Ramos (cell line): Measurements from ENCODE around the gene PRAMEF18.
"Not testable (repeated sequence)": the region's sequence is repeated elsewhere in the genome, so short reads cannot be mapped to it uniquely, and the experiment has no call there.

Experiments
- in situ Hi-C: fragments of 300-500 bp; cut with MboI; formaldehyde crosslinking; loops from one replicate; pipeline ENCODE4 v1.14.3; 2022; ENCODE audit warnings: low sequenced_read_pairs; ENCODE audit not compliant: unreplicated experiment

PRAMEF18 gene, protein sequence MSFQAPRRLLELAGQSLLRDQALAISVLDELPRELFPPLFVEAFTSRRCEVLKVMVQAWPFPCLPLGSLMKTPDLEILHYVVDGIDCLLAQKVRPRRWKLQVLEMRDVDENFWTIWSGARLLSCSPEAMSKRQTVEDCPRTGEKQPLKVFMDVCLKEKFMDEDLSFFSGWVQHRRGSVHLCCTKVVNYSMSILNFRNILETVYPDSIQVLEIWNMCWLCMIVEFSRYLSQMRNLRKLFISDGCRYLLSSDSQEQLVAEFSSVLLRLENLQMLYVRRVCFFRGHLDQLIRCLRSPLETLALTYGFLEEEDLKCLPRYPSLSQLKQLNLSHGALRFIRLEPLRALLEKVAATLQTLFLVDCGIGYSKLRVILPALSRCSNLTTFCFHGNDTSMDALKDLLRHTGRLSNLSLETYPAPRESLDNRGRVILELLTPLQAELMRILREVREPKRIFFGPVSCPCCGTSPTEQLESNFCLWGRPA

DNA sequence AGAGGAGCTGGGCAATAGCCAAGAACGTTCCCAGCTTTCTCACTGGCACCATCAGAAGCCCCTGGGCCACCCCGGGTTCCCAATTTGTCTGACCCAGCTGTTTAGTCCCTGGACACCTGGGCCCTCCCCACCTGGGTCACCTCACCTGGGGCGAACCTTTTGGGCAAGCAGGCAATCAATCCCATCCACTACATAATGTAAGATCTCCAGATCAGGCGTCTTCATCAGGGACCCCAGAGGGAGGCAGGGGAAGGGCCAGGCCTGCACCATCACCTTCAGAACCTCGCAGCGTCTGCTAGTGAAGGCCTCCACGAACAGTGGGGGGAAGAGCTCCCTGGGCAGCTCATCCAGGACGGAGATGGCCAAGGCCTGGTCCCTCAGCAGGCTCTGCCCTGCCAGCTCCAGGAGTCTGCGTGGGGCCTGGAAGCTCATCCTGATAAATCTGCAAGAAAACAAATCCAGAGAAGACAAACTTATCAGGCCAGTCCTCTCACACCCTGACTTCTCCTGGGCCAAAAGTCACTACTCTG lies at the start of gene PRAMEF18:
Gene PRAMEF18 (minus strand): TSS at position 480 of the 530 bp plus-strand sequence. CDS start 48 bp downstream, at position 432.
- in situ Hi-C loops: not testable (repeated sequence)

DNA sequence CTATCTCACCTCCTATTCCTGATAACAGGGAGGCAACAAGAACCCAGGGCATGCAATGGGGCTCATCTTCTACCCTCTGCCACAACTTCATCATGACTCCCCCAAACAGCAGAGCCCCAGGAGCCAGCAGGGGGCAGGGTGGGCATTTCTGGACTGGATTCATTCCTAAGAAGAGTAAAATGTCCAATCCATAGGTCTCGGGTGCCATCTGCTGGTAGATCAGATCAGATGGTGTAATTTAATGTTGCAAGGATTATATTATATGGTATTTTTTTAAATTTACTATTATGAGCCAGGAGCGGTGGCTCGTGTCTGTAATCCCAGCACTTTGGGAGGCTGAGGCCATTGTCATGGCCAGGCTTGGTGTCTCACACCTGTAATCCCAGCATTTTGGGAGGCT lies 39.2 kb upstream of the PRAMEF18 start:
- in situ Hi-C loops: not testable (repeated sequence)

DNA sequence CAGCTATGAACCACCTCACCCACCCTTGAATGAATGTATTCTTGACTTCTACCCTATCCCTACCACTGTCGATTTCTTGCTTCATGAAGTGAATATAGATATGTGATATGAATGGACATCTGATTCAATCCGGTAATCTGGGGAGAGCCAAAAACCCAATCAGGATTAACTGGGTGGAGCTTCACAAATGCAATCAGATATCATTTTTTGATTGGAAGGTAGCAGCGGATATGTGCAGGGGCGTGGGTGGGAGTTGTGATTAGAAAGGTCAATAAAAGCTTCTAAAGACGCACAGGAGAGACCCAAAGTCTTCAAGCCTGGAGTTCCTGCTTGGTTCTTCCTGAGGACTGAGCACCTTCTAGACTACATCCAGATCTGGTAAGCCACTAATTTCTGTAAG lies 27.9 kb upstream of the PRAMEF18 start, which contains the start of gene PRAMEF5:
Gene PRAMEF5 (plus strand): TSS at position 301 of the 400 bp plus-strand sequence. CDS start 5,071 bp downstream, outside the sequence.
- in situ Hi-C loops: not testable (repeated sequence)

DNA sequence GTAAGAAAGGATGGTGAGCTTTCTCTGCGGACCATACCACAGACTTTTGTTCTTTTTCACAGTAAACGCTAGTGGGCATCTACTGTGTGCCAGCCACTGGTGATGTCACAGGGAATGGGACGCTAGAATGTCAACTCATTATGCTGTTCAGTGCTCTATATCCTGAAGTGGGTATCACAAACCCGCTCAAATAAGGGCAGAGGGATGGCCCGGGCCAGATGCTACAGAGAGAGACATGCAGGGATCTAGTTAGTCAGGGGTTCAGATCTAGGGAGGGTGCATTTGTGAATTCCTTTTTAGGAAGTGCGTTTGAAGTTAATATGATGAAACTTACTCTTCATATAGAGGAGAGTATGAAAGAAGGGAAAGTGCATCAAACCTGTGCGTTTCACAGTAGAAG lies 21.2 kb upstream of the PRAMEF18 start:
- in situ Hi-C loops: not testable (repeated sequence)

DNA sequence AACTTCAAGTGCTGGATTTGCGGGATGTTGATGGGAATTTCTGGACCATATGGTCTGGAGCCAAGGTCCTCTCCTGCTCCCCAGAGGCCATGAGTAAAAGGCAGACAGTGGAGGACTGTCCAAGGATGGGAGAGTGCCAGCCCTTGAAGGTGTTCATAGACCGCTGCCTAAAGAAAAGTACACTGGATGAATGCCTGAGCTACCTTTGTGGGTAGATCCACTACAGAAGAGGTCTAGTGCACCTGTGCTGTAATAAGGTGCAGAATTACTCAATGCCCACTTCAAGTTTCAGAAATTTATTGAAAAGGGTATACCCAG lies 20.6 kb upstream of the PRAMEF18 start:
- in situ Hi-C loops: not testable (repeated sequence)

DNA sequence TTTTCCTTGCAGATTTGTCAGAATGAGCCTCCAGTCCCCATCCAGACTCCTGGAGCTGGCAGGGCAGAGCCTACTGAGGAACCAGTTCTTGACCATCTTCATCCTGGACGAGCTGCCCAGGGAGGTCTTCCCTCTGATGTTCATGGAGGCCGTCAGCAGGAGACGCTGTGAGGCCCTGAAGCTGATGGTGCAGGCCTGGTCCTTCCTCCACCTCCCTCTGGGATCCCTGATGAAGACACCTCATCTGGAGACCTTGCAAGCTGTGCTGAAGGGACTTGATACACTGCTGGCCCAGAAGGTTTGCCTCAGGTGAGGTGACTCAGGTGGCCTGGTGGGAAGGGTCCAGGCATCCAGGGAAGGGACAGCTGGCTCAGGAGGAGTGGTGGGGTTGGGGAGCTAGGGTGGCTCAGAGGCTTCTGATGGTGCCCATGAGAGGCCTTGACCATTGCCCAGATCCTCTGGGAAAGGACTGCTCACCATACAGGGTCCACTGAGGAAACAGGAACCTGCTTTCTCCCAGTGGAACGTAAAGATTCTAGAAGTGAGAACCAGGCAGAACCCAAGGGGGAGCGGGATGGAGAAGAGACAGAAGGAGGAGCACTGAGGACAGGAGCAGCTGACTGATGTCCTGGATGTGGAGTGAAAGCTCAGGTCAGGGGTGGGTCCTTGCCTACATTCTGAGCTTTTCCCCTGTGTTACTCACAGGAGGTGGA lies 20.0 kb upstream of the PRAMEF18 start:
- in situ Hi-C loops: not testable (repeated sequence)

DNA sequence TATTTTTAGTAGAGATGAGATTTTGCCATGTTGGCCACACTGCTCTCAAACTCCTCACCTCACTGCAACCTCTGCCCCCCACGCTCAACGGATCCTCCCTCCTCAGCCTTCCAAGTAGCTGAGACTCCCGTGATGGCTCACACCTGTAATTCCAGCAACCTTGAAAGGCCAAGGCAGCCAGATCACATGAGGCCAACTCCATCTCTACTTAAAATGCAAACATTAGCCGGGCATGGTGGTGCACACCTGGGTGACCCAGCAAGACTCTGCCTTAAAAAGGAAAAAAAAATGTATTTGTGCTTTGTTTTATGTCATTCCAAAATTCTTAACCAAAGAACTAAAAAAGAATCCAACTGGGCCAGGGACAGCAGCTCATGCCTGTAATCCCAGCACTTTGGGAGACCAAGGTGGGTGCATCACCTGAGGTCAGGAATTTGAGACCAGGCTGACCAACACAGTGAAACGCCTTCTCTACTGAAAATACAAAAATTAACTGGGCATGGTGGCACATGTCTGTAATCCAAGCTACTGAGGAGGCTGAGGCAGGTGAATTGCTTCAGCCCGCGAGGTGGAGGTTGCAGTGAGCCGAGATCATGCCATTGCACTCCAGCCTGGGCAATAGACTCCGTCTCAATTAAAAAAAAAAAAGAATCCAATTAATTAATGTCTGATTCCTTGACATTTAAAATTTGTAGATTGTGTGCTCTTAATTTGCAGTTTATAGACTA lies 17.7 kb upstream of the PRAMEF18 start:
- in situ Hi-C loops: not testable (repeated sequence)

DNA sequence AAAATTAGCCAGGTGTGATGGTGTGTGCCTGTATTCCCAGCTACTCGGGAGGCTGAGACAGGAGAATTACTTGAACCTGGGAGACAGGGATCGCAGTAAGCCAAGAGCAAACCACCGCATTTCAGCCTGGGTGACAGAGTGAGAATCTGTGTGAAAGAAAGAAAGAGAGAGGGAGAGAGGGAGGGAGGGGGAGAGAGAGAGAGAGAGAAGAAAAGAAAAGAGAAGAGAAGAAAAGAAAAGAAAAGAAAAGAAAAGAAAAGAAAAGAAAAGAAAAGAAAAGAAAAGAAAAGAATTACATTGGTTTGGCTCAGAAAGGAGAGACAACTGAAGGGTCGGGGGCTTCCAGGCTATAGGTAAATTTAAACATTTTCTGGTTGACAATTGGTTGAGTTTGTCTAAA lies 13.7 kb upstream of the PRAMEF18 start:
- in situ Hi-C loops: not testable (repeated sequence)

DNA sequence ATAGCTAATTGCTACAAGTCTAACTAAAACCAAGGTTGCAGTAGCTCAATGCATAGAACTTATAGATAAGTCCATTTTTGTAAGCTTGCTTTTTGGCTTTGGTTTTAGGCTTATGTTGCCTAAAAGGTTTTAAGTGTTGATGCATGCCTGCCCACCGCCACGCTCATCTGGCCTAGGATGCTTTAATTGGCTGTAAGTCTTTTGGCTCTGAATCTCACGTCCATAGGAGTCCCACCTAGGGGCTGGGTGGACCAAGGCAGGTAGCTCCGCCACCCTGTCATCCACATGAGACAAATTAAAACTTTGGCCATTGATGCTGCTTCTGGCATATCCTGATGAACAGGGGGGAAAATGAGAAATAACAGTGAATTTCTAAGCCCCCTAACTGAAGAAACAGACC lies 11.6 kb upstream of the PRAMEF18 start:
- in situ Hi-C loops: not testable (repeated sequence)

DNA sequence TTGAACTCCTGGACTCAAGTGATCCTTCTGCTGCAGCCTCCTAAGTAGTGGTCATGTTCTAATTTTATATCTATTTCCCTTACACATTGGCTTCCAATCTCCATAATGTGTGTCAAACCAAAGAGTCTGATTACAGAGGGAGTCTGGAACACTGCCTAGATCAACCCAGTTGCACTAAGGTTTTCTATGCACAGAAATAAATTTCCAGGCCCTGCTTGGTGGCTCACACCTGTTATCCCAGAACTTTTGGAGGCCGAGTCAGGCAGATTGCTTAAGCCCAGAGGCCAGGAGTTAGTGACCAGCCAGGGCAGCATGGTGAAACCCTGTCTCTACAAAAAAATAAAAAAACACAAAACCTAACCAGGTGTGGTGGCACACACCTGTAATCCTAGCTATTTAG lies 8.1 kb upstream of the PRAMEF18 start:
- in situ Hi-C loops: not testable (repeated sequence)

DNA sequence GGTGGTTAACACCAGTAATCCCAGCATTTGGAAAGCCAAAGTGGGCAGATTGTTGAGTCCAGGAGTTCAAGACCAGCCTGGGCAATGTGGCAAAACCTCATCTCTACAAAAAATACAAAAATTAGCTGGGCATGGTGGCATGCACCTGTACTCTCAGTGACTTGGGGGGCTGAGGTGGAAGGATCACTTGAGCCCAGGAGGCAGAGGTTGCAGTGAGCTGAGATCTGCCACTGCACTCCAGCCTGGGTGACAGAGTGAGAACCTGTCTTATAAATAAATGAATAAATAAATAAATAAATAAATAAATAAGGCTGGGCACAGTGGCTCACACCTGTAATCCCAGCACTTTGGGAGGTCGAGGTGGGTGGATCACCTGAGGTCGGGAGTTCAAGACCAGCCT lies 6.1 kb upstream of the PRAMEF18 start:
- in situ Hi-C loops: not testable (repeated sequence)

DNA sequence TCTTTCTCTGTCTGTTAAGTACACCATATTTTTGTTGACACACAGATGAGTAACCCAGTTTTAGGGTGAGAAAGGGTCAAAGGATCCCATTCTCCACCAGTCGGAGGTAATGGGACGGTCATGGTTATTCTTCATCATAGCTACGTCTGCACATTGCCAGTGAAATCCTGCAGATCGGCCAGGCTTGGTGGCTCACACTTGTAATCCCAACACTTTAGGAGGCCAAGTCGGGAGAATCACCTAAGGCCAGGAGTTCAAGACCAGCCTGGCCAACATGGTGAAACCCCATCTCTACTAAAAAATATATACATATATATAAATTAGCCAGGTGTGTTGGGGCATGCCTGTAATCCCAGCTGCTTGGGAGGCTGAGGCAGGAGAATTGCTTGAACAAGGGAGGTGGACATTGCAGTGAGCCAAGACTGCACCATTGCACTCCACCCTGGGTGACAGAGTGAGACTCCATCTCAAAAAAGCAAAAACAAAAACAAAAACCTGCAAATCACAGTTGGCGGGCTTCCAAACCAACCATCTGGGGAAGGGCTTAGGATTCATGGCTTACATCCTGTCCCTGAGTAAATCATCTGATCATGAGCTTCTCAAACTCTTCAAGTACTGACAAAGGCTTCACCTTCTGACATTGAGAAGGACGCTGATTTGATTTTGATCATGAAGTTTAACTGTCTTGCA lies 5.3 kb upstream of the PRAMEF18 start:
- in situ Hi-C loops: not testable (repeated sequence)

DNA sequence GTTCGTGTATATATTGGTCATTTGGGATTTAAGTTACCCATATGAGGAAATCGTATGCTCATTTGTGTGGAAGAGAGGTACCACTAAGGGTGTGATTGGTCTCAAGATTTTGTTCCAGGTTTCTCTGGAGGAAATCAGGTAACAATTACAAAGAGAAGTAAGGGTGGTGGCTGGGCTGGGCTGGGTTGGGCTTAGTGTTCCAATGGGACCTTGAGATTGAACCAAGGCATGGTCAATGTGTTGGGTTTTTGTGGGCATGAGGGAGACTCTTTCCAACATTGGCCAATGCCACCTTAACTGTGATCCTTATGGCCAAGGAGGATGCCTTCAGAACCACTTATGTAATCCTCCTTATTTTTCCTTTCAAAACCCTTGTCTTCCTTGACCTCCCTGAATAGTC lies 4.6 kb upstream of the PRAMEF18 start:
- in situ Hi-C loops: not testable (repeated sequence)

DNA sequence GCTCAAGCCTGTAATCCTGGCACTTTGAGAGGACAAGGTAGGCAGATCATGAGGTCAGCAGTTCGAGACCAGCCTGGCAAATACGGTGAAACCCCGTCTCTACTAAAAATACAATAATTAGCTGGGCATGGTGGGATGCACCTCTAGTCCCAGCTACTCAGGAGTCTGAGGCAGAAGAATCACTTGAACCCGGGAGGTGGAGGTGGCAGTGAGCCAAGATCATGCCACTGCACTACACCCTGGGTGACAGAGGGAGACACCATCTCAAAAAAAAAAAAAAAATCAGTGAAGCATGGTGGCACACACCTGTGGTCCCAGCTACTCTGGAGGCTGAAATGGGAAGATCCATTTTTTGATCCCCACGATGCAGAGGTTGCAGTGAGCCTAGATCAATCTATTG lies 4.1 kb upstream of the PRAMEF18 start:
- in situ Hi-C loops: not testable (repeated sequence)

DNA sequence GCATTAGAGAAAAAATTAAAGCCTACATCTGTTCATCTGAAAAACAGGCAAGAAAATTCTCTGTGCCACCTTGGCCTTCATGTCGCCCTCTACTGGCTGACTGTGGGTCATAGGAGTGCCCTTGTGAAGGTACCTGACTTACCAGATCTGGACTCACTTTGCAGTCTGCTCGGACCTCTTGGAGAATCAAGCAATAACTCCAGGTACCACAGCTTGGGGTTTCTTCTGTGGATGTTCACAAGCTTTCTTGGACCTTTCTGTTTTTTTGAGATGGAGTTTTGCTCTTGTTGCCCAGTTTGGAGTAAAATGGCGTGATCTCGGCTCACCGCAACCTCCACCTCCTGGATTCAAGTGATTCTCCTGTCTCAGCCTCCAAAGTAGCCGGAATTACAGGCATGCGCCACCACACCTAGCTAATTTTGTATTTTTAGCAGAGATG lies 2.4 kb upstream of the PRAMEF18 start:
- in situ Hi-C loops: no loop called here

DNA sequence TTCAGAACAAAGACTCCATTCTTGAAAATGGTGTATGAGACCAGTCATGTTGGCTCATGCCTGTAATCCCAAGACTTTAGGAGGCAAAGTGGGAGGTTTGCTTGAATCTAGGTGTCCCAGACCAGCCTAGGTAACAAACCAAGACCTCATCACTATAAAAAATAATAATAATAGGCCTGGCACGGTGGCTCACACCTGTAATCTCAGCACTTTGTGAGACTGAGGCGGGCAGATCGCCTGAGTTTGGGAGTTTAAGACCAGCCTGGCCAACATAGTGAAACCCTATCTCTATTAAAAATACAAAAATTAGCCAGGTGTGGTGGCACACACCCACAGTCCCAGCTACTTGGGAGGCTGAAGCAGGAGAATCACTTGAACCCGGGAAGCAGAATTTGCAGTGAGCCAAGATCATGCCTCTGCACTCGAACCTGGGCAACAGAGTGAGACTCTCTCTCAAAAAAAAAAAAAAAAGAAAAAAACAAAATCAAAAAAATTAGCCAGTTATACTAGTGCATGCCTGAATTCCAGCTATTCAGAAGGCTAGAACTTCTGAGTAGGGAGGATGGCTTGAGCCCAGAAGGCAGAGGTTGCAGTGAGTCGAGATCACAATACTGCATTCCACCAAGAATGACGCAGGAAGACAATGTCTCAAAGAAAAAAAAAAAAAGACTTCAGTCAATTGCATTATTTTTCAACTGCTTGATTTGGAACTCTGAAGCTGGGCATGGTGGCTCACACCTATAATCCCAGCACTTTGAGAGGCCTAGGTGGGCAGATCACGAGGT lies 1.5 kb upstream of the PRAMEF18 start:
- in situ Hi-C loops: not testable (repeated sequence)

DNA sequence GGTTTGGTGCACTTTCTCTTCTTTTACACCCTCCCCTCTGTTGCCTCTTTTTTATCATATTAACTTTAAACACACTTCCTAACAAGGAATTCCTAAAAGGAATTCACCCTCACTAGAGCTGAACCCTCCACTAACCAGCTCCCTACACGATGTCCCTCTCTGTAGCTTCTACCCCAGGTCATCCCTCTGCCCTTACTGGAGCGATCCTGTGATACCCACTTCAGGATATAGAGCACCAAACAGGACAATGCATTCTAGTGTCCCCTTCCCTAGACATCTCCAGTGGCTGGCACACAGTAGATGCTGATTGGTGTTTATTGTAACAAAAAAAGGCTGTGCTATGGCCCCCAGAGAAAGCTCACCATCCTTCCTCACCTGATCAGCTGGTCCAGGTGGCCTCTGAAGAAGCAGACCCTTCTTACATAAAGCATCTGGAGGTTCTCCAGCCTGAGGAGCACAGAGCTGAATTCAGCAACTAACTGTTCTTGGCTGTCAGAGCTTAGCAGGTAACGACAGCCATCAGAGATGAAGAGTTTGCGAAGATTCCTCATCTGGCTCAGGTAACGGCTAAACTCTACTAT lies 1.4 kb downstream of the PRAMEF18 start:
- in situ Hi-C loops: no loop called here

DNA sequence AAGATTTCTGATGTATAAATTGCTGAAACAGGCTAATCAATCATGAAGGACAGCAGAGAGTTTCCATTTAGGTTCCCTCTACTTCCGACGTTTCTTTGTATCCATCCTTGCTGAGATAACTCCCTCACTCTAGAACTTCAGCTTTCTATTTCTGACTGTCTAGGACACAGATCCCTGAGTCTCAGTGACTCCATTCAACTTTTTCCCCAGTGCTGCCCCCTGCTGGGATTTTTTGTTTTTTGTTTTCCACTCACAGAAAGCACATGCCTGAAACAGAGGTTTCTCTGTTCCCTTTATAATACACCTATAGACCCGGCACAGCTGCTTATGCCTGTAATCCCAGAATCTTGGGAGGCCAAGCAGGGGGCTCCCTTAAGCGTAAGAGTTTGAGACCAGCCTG lies 3.2 kb downstream of the PRAMEF18 start:
- in situ Hi-C loops: not testable (repeated sequence)

DNA sequence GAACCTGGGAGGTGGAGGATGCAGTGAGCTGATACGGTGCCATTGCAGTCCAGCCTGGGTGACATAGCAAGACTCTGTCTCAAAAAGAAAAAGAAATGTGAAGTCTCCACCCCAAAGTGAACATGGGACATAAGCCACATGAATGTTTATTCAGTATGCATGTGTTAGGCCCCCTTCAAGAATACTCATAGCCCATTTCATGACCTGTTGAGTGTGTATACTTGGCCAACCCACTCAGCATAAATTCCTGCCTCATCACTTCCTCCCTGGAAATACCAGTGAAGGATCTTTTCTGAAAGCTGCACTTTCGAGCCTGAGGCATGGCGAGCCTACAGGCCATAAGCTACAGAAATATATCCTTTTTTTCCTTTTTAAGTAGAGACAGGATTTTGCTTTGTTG lies 6.8 kb downstream of the PRAMEF18 start:
- in situ Hi-C loops: not testable (repeated sequence)
